ENCODE data around the gene NPNT.

- TF ChIP-seq CTCF (conservative IDR thresholded peaks at IDR 0.05), result no peak
- TF ChIP-seq ZFX (IDR thresholded peaks at IDR 0.05), result no peak
Measured at GRCh38 chr4:105909787-105910281, 14.6 kb downstream of the NPNT start.

Data from C4-2B (cell line).